ENCODE measurements around the gene PPP4C.

DNA sequence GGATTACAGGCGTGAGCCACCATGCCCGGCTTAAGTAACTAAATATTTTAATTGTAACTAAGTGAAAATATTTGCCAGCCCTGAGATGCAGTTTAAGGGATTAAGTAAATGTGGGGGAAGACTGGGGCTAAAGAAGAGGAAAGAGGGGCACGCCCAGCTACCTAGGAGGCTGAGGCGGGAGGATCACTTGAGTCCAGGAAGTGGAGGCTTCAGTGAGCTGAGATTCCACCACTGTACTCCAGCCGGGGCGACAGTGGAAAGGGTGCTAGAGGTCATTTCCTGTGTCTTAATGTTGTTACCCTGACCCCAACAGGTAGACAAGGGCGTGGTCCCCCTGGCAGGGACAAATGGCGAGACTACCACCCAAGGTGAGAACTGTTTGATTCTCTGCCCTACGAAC is 7.5 kb upstream of the PPP4C start:
- TF ChIP-seq CTCF (IDR thresholded peaks at IDR 0.05; ENCODE audit: insufficient read depth, low read length): no peak
- no peak for TF ChIP-seq REST (IDR thresholded peaks at IDR 0.05; ENCODE audit: insufficient replicate concordance, low read depth)
- no peak for TF ChIP-seq GABPA (IDR thresholded peaks at IDR 0.05; ENCODE audit: low read depth)
